Caco-2 (cell line): Measurements from ENCODE around the gene GBX2. TPM values are rescaled to one million over a fixed set of nuclear protein-coding genes. Genes with fewer than 3 reads are reported as not detected.
A peak's percentile ranks its signal among the peaks of the same experiment; 100 is the strongest.

Source experiments
- BruUV-seq: library from RNA; stranded (reverse); fragments of 400-500 nt; replicated peaks from 2 replicates; lab custom pipeline; 2021; lab: Mats Ljungman, UMichigan
- CTCF ChIA-PET: fragments of 300-600 bp; sonication (Branson Sonifier 250); formaldehyde crosslinking; loops from one replicate; lab custom pipeline; 2022; ENCODE audit warnings: antibody characterized with exemption; lab: Charles Lee
- POLR2A ChIA-PET: fragments of 300-600 bp; sonication (Branson Sonifier 250); formaldehyde crosslinking; loops from one replicate; lab custom pipeline; 2022; ENCODE audit warnings: antibody characterized with exemption; lab: Charles Lee
- DNase-seq, 2 experiments: peaks; one replicate each; pipeline versions ENCODE4 v3.0.0 to v3.0.0-alpha.2; 2020 to 2022
- H3K27me3 ChIP-seq: replicated peaks from 2 replicates; pipeline ENCODE4 v1.6.0; 2011; ENCODE audit warnings: low read length; ENCODE audit not compliant: control insufficient read depth, insufficient read depth
- H3K36me3 ChIP-seq: 2 replicates; pipeline ENCODE4 v1.5.1; 2011; ENCODE audit warnings: low read length; ENCODE audit not compliant: control insufficient read depth, insufficient read depth
- H3K4me1 ChIP-seq: fragments of 250-450 bp; sonication (Bioruptor Pico); 2 replicates; pipeline ENCODE4 v1.5.1; 2020; ENCODE audit warnings: mild to moderate bottlenecking
- H3K4me3 ChIP-seq: 2 replicates; pipeline ENCODE4 v1.5.1; 2011; ENCODE audit warnings: low read depth, mild to moderate bottlenecking, control low read depth, low read length
- H3K9me3 ChIP-seq: fragments of 250-450 bp; sonication (Bioruptor Pico); 2 replicates; pipeline ENCODE4 v1.5.1; 2020; ENCODE audit warnings: mild to moderate bottlenecking, moderate library complexity
- H3K27ac Mint-ChIP-seq: one replicate; pipeline ENCODE4 v1.8.0; 2022; ENCODE audit warnings: mixed read lengths; ENCODE audit not compliant: unreplicated experiment
- H3K27me3 Mint-ChIP-seq: one replicate; pipeline ENCODE4 v1.8.0; 2022; ENCODE audit warnings: mixed read lengths; ENCODE audit not compliant: insufficient read depth, unreplicated experiment
- H3K36me3 Mint-ChIP-seq: one replicate; pipeline ENCODE4 v1.8.0; 2022; ENCODE audit warnings: mild to moderate bottlenecking, mixed read lengths; ENCODE audit not compliant: insufficient read depth, unreplicated experiment
- H3K4me1 Mint-ChIP-seq: one replicate; pipeline ENCODE4 v1.8.0; 2022; ENCODE audit warnings: low read depth, mixed read lengths; ENCODE audit not compliant: unreplicated experiment
- H3K4me3 Mint-ChIP-seq: one replicate; pipeline ENCODE4 v1.8.0; 2022; ENCODE audit warnings: mild to moderate bottlenecking, moderate library complexity, mixed read lengths; ENCODE audit not compliant: unreplicated experiment
- H3K9me3 Mint-ChIP-seq: one replicate; pipeline ENCODE4 v1.8.0; 2022; ENCODE audit warnings: mixed read lengths; ENCODE audit not compliant: unreplicated experiment
- CTCF ChIP-seq, 2 experiments: fragments of 200-600 bp in 1 of 2; IDR thresholded peaks; 1 replicate in 1 of 2; 2 replicates in 1 of 2; pipeline versions ENCODE4 v1.5.1 to v1.8.0; 2011 to 2022; ENCODE audit warnings: antibody characterized with exemption in 1 of 2, control low read depth in 1 of 2, inconsistent platforms in 1 of 2, low read depth in 1 of 2, low read length in 1 of 2, mild to moderate bottlenecking in 1 of 2, moderate library complexity in 1 of 2; ENCODE audit not compliant: insufficient read depth in 1 of 2, severe bottlenecking in 1 of 2, unreplicated experiment in 1 of 2
- intact Hi-C: fragments of 100-400 bp; cut with micrococcal nuclease; formaldehyde crosslinking; loops from one replicate; pipeline ENCODE4 v1.10.0; 2022; ENCODE audit not compliant: unreplicated experiment
- total RNA-seq: library from RNA; stranded (reverse); gene quantifications from 2 replicates; pipeline ENCODE4 v1.2.3, GENCODE V29; 2022

Gene GBX2
- total RNA-seq, 1 experiment from 2014 or later, result 2.1 TPM

- Histone ChIP-seq H3K4me1 (no peaks in the 10 kb centered on the region), H3K36me3 (no peaks in the 10 kb centered on the region), H3K27me3 (no peaks in the 10 kb centered on the region), H3K4me3 (no peak overlapping the region), H3K9me3 (no peaks in the 10 kb centered on the region)
- peak in 1 of 2 experiments; percentile 10 for DNase-seq
- Mint-ChIP-seq H3K4me3 (no peak overlapping the region), H3K4me1 (peaks cover 7% of the 10 kb centered on the region), H3K36me3 (no peaks in the 10 kb centered on the region), H3K9me3 (no peaks in the 10 kb centered on the region), H3K27ac (peak overlapping the region; percentile 69), H3K27me3 (no peaks in the 10 kb centered on the region)
- ChIA-PET CTCF (interaction anchor here (0.6 kb wide), 1 partner anchor 86 kb away, joined by 3 read pairs; no protein-coding TSS in a partner anchor), POLR2A (no interaction called here)
- no peak for TF ChIP-seq CTCF (IDR thresholded peaks at IDR 0.05; ENCODE audit: insufficient read depth in 1 of 2, low read depth in 1 of 2, low read length in 1 of 2, severe bottlenecking in 1 of 2, unreplicated experiment in 1 of 2)
- no TSS peak for BruUV-seq
- intact Hi-C loops, result no loop called here
Measured at GRCh38 chr2:236209535-236209934, 41.3 kb upstream of the GBX2 start.

- intact Hi-C loops, result no loop called here
- no peak for TF ChIP-seq CTCF (IDR thresholded peaks at IDR 0.05; ENCODE audit: insufficient read depth in 1 of 2, low read depth in 1 of 2, low read length in 1 of 2, severe bottlenecking in 1 of 2, unreplicated experiment in 1 of 2)
- Histone ChIP-seq H3K4me3 (no peak overlapping the region), H3K9me3 (no peaks in the 10 kb centered on the region), H3K4me1 (no peaks in the 10 kb centered on the region), H3K36me3 (no peaks in the 10 kb centered on the region), H3K27me3 (no peaks in the 10 kb centered on the region)
- no peaks in the 10 kb centered on the region for H3K36me3 Mint-ChIP-seq
- no peak overlapping the region for H3K27ac Mint-ChIP-seq
- peaks cover 7% of the 10 kb centered on the region for H3K4me1 Mint-ChIP-seq
- H3K9me3 Mint-ChIP-seq, result no peaks in the 10 kb centered on the region
- H3K27me3 Mint-ChIP-seq, result no peaks in the 10 kb centered on the region
- POLR2A ChIA-PET, result no interaction called here
- CTCF ChIA-PET, result no interaction called here
- no peak overlapping the region for H3K4me3 Mint-ChIP-seq
- no peak for DNase-seq
- no TSS peak for BruUV-seq
Measured at GRCh38 chr2:236208019-236208926, 40.1 kb upstream of the GBX2 start.

- H3K9me3 ChIP-seq, result no peaks in the 10 kb centered on the region
- H3K27ac Mint-ChIP-seq, result no peak overlapping the region
- H3K4me3 Mint-ChIP-seq, result no peak overlapping the region
- no peaks in the 10 kb centered on the region for H3K4me1 ChIP-seq
- CTCF ChIA-PET, result no interaction called here
- POLR2A ChIA-PET, result no interaction called here
- H3K4me1 Mint-ChIP-seq, result peaks cover 7% of the 10 kb centered on the region
- H3K36me3 Mint-ChIP-seq, result no peaks in the 10 kb centered on the region
- no peaks in the 10 kb centered on the region for H3K9me3 Mint-ChIP-seq
- TF ChIP-seq CTCF (IDR thresholded peaks at IDR 0.05; ENCODE audit: insufficient read depth in 1 of 2, low read depth in 1 of 2, low read length in 1 of 2, severe bottlenecking in 1 of 2, unreplicated experiment in 1 of 2), result no peak
- intact Hi-C loops, result no loop called here
- no peak for DNase-seq
- no peaks in the 10 kb centered on the region for H3K27me3 ChIP-seq
- H3K4me3 ChIP-seq, result no peak overlapping the region
- H3K27me3 Mint-ChIP-seq, result no peaks in the 10 kb centered on the region
- no TSS peak for BruUV-seq
- H3K36me3 ChIP-seq, result no peaks in the 10 kb centered on the region
Measured at GRCh38 chr2:236207472-236207871, 39.3 kb upstream of the GBX2 start.
